CD4-positive, CD25-positive, alpha-beta regulatory T cell (primary cell): ENCODE results near the gene TESMIN. TPM values are rescaled to one million over a fixed set of nuclear protein-coding genes. Genes with fewer than 3 reads are reported as not detected.

Experiments used
- ATAC-seq, 2 donors: fragments of 150-1000 bp; cut with Tn5 transposase; one replicate each; pipeline ENCODE4 v1.10.0; 2021; ENCODE audit warnings: low read depth in 2 of 2, moderate number of reproducible peaks in 2 of 2, moderate library complexity in 1 of 2
- DNase-seq, 3 donors: peaks; one replicate each; pipeline versions ENCODE4 v3.0.0 to v3.0.0-alpha.2; 2012 to 2022; ENCODE audit warnings: mixed read lengths in 1 of 3
- H3K27ac ChIP-seq: one replicate; pipeline ENCODE4 v1.7.0; 2013; ENCODE audit warnings: mild to moderate bottlenecking, low read length; ENCODE audit not compliant: insufficient read depth, poor library complexity, severe bottlenecking
- H3K27me3 ChIP-seq: one replicate; pipeline ENCODE4 v1.7.0; 2013; ENCODE audit warnings: low read length; ENCODE audit not compliant: control insufficient read depth, insufficient read depth
- H3K36me3 ChIP-seq: one replicate; pipeline ENCODE4 v1.7.0; 2013; ENCODE audit warnings: mild to moderate bottlenecking, low read length, moderate library complexity; ENCODE audit not compliant: control insufficient read depth, insufficient read depth
- H3K4me1 ChIP-seq: 2 replicates; pipeline ENCODE4 v1.7.0; 2013; ENCODE audit warnings: mild to moderate bottlenecking, low read length; ENCODE audit not compliant: insufficient read depth, control insufficient read depth, poor library complexity, severe bottlenecking
- H3K4me3 ChIP-seq: one replicate; pipeline ENCODE4 v1.7.0; 2013; ENCODE audit warnings: low read depth, mild to moderate bottlenecking, low read length, moderate library complexity
- H3K9me3 ChIP-seq, 2 experiments: 1 replicate in 1 of 2; 2 replicates in 1 of 2; pipeline ENCODE4 v1.7.0; 2013; ENCODE audit warnings: low read length in 2 of 2, mild to moderate bottlenecking in 1 of 2, moderate library complexity in 1 of 2; ENCODE audit not compliant: control insufficient read depth in 2 of 2
- H3K27ac Mint-ChIP-seq, 3 donors: one replicate each; pipeline ENCODE4 v1.8.0; 2020 to 2022; ENCODE audit warnings: mild to moderate bottlenecking in 3 of 3, mixed read lengths in 3 of 3, moderate library complexity in 2 of 3
- H3K27me3 Mint-ChIP-seq: one replicate; pipeline ENCODE4 v1.8.0; 2022; ENCODE audit warnings: mild to moderate bottlenecking, mixed read lengths
- H3K36me3 Mint-ChIP-seq: one replicate; pipeline ENCODE4 v1.8.0; 2020; ENCODE audit warnings: mixed read lengths
- H3K4me1 Mint-ChIP-seq, 4 donors: one replicate each; pipeline ENCODE4 v1.8.0; 2020 to 2022; ENCODE audit warnings: mixed read lengths in 4 of 4, mild to moderate bottlenecking in 1 of 4
- H3K4me3 Mint-ChIP-seq, 4 donors: one replicate each; pipeline ENCODE4 v1.8.0; 2020 to 2022; ENCODE audit warnings: mild to moderate bottlenecking in 4 of 4, mixed read lengths in 4 of 4, moderate library complexity in 3 of 4
- H3K9me3 Mint-ChIP-seq, 7 donors: one replicate each; pipeline ENCODE4 v1.8.0; 2020 to 2022; ENCODE audit warnings: mixed read lengths in 7 of 7, mild to moderate bottlenecking in 3 of 7, moderate library complexity in 2 of 7
- polyA plus RNA-seq, 4 donors: library from polyadenylated mRNA; unstranded; fragments of 300-500 nt; fragmentation: Illumina TruSeq; gene quantifications; one replicate each; pipeline ENCODE4 v1.2.3, GENCODE V29; 2021
- total RNA-seq: library from RNA; stranded (reverse); gene quantifications from one replicate; pipeline ENCODE4 v1.2.3, GENCODE V29; 2022

Gene TESMIN
- total and polyA plus RNA-seq, 5 donors from 2014 or later: 3.0 to 8.0 (median 5.3) TPM

GRCh38 chr11:68674461-68674860, 76.9 kb downstream of the TESMIN start:
- peak overlapping the region in 1 of 3 donors; percentile 14 for H3K27ac Mint-ChIP-seq
- no peaks in the 10 kb centered on the region for H3K4me1 Mint-ChIP-seq
- H3K27me3 Mint-ChIP-seq: peaks cover 8% of the 10 kb centered on the region
- Histone ChIP-seq H3K36me3 (no peaks in the 10 kb centered on the region), H3K9me3 (no peaks in the 10 kb centered on the region), H3K4me1 (no peaks in the 10 kb centered on the region), H3K27ac (no peak overlapping the region), H3K27me3 (no peaks in the 10 kb centered on the region), H3K4me3 (no peak overlapping the region)
- ATAC-seq (no peak), DNase-seq (no peak)
- no peaks in the 10 kb centered on the region for H3K36me3 Mint-ChIP-seq
- H3K4me3 Mint-ChIP-seq: no peak overlapping the region
- H3K9me3 Mint-ChIP-seq: peaks cover 0 to 2% (median 0%) of the 10 kb centered on the region in 7 donors

GRCh38 chr11:68673991-68674390, 77.3 kb downstream of the TESMIN start:
- ATAC-seq (no peak), DNase-seq (no peak)

GRCh38 chr11:68673306-68673945, 77.9 kb downstream of the TESMIN start:
- no peak overlapping the region for H3K27ac ChIP-seq
- H3K9me3 ChIP-seq: no peaks in the 10 kb centered on the region
- DNase-seq (no peak), ATAC-seq (no peak)
- Mint-ChIP-seq H3K9me3 (peaks cover 0 to 2% (median 0%) of the 10 kb centered on the region in 7 donors), H3K4me1 (no peaks in the 10 kb centered on the region), H3K4me3 (no peak overlapping the region), H3K27me3 (peaks cover 8% of the 10 kb centered on the region), H3K36me3 (no peaks in the 10 kb centered on the region), H3K27ac (no peak overlapping the region)
- no peak overlapping the region for H3K4me3 ChIP-seq
- no peaks in the 10 kb centered on the region for H3K36me3 ChIP-seq
- H3K4me1 ChIP-seq: no peaks in the 10 kb centered on the region
- H3K27me3 ChIP-seq: no peaks in the 10 kb centered on the region

More at GRCh38 chr11:68673991-68674390, 77.3 kb downstream of the TESMIN start:
- H3K9me3 Mint-ChIP-seq: peaks cover 0 to 2% (median 0%) of the 10 kb centered on the region in 7 donors
- H3K36me3 Mint-ChIP-seq: no peaks in the 10 kb centered on the region
- no peaks in the 10 kb centered on the region for H3K27me3 ChIP-seq
- no peaks in the 10 kb centered on the region for H3K4me1 Mint-ChIP-seq
- H3K27ac ChIP-seq: no peak overlapping the region
- no peak overlapping the region for H3K4me3 ChIP-seq
- no peaks in the 10 kb centered on the region for H3K9me3 ChIP-seq
- H3K36me3 ChIP-seq: no peaks in the 10 kb centered on the region
- peaks cover 8% of the 10 kb centered on the region for H3K27me3 Mint-ChIP-seq
- no peaks in the 10 kb centered on the region for H3K4me1 ChIP-seq
- H3K27ac Mint-ChIP-seq: no peak overlapping the region
- no peak overlapping the region for H3K4me3 Mint-ChIP-seq

- ATAC-seq (no peak), DNase-seq (no peak)
- Mint-ChIP-seq H3K4me1 (no peaks in the 10 kb centered on the region), H3K27me3 (peaks cover 8% of the 10 kb centered on the region), H3K36me3 (no peaks in the 10 kb centered on the region), H3K27ac (no peak overlapping the region), H3K9me3 (peaks cover 0 to 2% (median 0%) of the 10 kb centered on the region in 7 donors), H3K4me3 (no peak overlapping the region)
- no peaks in the 10 kb centered on the region for H3K9me3 ChIP-seq
- no peaks in the 10 kb centered on the region for H3K4me1 ChIP-seq
- no peak overlapping the region for H3K27ac ChIP-seq
- H3K4me3 ChIP-seq: no peak overlapping the region
- no peaks in the 10 kb centered on the region for H3K36me3 ChIP-seq
- no peaks in the 10 kb centered on the region for H3K27me3 ChIP-seq
Observed at GRCh38 chr11:68670208-68670992, 80.9 kb downstream of the TESMIN start.

DNA sequence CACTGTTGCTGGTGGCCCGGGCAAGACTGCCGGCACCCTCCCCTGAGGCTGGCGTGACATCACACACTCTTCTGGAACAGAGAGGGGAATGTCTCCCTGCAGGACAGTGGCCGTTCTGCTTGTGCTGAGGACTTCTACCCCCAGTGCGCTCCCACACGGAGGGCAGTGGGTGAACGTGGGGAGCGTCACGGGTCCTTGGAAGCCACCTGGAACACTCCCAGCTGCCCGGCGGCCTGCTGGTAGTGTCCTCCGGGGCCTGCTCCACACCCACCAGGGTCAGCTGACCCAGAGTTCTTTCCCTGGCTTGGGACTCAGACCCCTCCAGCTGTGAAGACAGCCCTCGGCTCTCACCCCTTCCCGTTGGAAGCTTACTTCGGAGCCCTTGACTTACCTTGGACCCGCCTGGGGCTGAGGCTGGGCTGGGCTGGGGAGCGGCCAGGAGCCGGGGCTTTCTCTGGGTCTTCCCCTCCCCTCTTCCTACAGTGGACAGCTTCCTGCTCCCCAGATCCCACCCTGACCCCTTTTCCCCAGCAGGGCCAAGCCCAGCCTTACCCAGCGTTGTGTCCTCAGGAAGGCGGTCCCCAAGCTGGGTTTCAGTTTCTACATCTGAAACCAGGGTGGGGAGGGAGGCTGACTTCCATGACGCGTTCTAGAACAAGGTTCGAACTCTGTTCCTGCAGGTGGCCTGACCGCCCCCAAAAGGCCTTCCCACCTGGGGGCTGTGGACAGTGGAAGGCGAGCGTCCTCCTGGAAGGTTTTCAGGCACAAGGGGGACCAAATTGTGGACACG, 81.8 kb downstream of the TESMIN start:
- Mint-ChIP-seq H3K36me3 (no peaks in the 10 kb centered on the region), H3K27me3 (peaks cover 5% of the 10 kb centered on the region), H3K9me3 (peaks cover 0 to 2% (median 0%) of the 10 kb centered on the region in 7 donors), H3K4me3 (no peak overlapping the region), H3K27ac (no peak overlapping the region), H3K4me1 (no peaks in the 10 kb centered on the region)
- Histone ChIP-seq H3K27ac (no peak overlapping the region), H3K36me3 (no peaks in the 10 kb centered on the region), H3K4me1 (no peaks in the 10 kb centered on the region), H3K27me3 (no peaks in the 10 kb centered on the region), H3K9me3 (no peaks in the 10 kb centered on the region), H3K4me3 (no peak overlapping the region)
- DNase-seq: no peak
- no peak for ATAC-seq

GRCh38 chr11:68667511-68668500, 83.5 kb downstream of the TESMIN start:
- Mint-ChIP-seq H3K9me3 (peaks cover 0 to 2% (median 0%) of the 10 kb centered on the region in 7 donors), H3K4me3 (no peak overlapping the region), H3K4me1 (no peaks in the 10 kb centered on the region), H3K27me3 (no peaks in the 10 kb centered on the region), H3K36me3 (no peaks in the 10 kb centered on the region), H3K27ac (no peak overlapping the region)
- H3K36me3 ChIP-seq: no peaks in the 10 kb centered on the region
- no peaks in the 10 kb centered on the region for H3K9me3 ChIP-seq
- DNase-seq (no peak), ATAC-seq (no peak)
- H3K4me3 ChIP-seq: no peak overlapping the region
- no peak overlapping the region for H3K27ac ChIP-seq
- no peaks in the 10 kb centered on the region for H3K27me3 ChIP-seq
- no peaks in the 10 kb centered on the region for H3K4me1 ChIP-seq

DNA sequence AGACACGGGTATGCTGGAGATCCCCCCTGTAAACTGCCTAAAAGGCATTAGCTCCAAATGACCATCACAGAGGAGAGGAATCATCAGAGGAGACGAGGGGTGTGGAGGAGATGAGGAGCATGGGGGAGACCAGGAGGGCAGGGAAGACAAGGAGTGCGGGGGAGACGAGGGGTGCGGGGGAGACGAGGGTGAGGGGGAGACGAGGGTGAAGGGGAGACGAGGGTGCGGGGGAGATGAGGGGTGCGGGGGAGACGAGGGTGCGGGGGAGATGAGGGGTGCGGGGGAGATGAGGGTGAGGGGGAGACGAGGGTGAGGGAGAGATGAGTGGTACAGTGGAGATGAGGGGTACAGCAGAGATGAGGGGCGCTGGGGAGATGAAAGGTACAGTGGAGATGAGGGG, 84.5 kb downstream of the TESMIN start:
- H3K4me1 Mint-ChIP-seq: no peaks in the 10 kb centered on the region
- DNase-seq (no peak), ATAC-seq (no peak)
- Histone ChIP-seq H3K4me3 (no peak overlapping the region), H3K9me3 (no peaks in the 10 kb centered on the region), H3K27ac (no peak overlapping the region), H3K36me3 (no peaks in the 10 kb centered on the region), H3K4me1 (no peaks in the 10 kb centered on the region), H3K27me3 (no peaks in the 10 kb centered on the region)
- H3K36me3 Mint-ChIP-seq: no peaks in the 10 kb centered on the region
- peaks cover 0 to 2% (median 0%) of the 10 kb centered on the region in 7 donors for H3K9me3 Mint-ChIP-seq
- peak overlapping the region in 1 of 3 donors; percentile 55 for H3K27ac Mint-ChIP-seq
- H3K4me3 Mint-ChIP-seq: no peak overlapping the region
- H3K27me3 Mint-ChIP-seq: no peaks in the 10 kb centered on the region
